CD1c-positive myeloid dendritic cell (primary cell): ENCODE results near the gene CRABP2.

Experiments used
- DNase-seq: peaks from one replicate; pipeline ENCODE4 v3.0.0-alpha.2; 2016; ENCODE audit errors: extremely low spot score

The CRABP2 gene

GRCh38 chr1:156690675-156691036 is 14.7 kb downstream of the CRABP2 start:
- peak; percentile 42 for DNase-seq

DNA sequence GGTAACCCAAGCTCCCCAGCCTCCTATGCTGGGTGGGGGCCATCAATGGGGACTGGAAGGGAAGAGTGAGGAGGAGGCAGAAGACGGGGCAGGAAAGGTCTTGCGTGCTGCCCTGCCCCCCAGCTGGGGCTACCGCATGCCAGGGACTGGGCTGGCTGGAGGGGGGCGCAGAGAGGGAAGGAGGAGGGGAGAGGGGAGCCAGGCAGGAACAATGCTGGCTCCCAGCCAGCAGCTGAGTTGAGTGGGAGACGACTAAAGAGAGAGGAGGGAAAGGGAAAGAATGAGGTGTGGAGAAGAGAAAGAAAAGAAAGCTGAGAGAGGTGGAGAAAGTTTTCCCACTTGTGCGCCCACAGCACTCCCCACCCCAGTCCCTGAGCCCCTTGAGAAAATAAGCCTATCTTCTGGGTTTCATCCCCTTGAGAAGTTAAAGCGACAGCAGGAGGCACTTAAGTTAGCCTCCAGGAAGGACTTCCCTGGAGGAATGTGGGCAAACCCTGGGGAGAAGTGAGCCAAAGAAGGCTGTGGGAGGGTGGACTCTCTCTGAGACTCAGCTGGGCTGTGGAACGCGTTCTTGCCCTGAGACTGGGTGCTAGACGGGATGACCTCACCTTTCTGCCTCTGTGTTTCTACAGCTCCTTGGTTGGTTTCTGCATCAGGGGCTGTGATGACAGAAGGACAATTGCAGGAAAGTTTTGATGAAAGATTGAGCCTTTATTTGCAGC is 15.3 kb downstream of the CRABP2 start:
- peak; percentile 57 for DNase-seq

DNA sequence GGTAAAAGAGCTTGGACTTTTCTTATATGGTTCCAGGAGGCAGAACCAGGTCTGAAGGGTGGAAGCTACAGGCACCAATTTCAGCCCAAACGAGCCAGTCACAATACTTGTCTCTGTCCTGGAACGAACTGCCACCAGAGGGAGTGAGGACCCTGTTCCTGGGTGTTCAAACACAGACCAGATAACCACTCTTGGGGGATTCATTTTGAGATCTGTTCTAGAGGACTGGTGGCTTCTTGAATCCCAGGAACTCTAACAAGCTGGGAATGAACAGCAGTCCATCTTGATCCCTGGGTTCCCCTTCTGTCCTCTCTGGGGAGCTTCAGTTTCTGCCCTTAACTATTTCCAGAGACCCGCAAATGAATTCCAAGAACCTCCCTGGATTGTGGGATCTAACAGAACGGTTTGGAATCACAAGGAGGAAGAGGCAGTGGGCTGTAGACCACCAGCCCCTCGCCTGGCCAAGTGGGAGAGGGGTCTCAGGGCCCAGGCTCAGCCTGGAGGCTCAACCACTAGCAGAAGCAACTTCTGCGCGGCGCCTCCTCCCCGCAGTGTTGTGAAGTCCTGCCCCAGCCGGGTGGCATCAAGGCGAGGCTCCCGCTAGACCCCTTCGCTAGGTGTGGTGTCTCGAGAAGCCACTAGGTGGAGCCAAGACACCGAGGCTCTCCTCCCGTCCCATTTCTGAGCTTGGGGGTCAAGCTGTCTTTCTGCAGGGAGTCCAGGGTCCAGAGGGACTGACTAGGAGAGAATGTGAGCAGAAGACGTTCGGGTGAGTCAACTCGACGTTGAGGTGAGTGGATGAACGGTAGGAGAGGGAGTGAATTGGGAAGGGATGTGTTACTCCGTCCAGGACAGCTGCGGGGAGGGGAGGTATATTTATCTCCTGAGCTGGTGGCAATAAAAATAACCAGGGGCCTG is 16.1 kb downstream of the CRABP2 start:
- peak; percentile 84 for DNase-seq

DNA sequence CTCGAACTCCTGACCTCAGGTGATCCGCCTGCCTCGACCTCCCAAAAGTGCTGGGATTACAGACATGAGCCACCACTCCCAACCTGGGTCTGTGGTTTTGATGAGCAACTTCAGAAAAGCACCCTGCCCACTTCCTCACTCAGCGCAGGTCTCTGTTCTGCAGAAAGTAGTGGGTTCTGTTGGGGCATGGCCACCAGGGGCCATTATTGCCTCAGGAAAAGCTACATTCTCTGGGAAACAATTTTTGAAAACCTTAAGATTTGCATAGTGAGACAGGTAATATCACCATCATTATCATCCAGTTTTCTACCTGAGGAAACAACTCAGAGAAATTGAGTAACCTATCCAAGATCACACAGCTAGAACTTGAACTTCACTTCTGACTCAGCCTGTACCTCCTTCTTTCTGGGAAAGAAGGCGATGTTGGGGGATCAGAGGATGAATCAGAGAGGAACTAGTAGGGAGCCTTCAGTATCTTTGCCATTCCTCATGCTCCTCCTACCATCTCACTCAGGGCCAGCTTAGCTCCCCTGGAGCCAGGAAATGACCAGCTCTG is 21.1 kb downstream of the CRABP2 start:
- DNase-seq: peak; percentile 52

DNA sequence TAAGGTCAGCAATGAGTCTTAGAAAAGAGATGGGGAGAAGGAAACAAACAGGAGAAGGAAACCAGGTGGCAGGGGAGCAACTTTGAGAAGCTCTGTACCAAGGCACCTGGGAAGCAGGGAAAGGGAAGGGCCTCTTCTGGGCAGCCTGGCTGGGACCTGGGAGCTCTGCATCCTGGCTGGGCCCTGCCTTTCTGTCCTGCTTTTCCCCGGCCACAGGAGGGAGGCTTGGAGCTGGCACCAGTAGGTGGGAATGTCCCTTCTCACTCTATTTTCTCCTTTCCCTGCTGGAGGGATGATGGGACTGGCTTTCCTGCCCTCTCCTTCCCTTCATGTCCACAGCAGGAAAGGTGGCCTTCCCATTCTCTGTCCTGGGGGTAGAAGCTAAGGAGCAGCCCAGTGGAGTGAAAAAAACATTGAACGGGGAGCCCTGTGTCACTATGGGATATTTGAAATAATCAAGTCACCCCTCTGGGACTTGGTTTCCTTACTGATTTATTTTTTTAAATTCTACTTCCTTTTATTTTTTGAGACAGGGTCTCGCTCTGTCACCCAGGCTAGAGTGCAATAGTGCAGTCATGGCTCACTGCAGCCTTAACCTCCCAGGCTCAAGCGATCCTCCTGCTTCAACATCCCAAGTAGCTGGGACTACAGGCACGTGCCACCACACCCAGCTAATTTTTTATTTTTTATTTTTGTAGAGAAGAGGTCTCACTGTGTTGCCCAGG is 23.1 kb downstream of the CRABP2 start:
- no peak for DNase-seq

DNA sequence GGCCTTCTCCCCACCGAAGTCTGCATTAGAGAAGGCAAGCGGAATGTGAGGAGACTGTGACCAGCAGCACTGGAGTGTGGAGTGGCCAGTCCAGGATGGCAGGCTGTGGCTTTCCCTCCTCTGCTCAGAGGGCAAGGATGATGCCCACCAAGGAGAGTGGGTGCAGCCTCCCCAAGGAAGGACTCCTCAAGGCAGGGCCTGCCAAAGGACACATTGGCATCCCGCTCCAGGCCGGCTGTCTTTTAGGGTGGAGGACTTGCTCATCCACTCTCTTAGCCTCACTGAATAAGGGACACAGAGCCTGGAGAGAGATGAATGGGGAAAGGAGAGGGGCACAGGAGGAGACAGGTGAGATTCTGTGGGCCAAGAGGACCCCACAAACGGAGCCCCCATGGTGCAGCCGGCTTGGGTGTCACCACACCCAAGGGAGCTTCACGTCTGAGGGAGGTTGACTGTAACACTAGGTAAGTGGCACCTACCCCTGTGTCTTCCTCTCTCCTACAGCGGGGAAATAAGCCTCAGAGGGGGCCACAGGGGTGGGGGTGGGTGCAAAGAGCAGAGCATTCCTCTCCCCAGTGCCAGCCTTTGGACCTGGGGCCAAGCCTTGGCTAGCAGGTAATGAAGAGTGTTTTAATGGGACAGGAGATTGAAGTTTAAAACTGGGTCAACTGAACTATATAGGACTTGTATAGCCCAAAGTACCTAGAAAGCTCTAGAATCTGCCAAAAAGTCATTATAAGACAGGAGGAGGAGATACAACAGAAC is 24.0 kb downstream of the CRABP2 start:
- no peak for DNase-seq

GRCh38 chr1:156680056-156680455 is 25.3 kb downstream of the CRABP2 start:
- no peak for DNase-seq

DNA sequence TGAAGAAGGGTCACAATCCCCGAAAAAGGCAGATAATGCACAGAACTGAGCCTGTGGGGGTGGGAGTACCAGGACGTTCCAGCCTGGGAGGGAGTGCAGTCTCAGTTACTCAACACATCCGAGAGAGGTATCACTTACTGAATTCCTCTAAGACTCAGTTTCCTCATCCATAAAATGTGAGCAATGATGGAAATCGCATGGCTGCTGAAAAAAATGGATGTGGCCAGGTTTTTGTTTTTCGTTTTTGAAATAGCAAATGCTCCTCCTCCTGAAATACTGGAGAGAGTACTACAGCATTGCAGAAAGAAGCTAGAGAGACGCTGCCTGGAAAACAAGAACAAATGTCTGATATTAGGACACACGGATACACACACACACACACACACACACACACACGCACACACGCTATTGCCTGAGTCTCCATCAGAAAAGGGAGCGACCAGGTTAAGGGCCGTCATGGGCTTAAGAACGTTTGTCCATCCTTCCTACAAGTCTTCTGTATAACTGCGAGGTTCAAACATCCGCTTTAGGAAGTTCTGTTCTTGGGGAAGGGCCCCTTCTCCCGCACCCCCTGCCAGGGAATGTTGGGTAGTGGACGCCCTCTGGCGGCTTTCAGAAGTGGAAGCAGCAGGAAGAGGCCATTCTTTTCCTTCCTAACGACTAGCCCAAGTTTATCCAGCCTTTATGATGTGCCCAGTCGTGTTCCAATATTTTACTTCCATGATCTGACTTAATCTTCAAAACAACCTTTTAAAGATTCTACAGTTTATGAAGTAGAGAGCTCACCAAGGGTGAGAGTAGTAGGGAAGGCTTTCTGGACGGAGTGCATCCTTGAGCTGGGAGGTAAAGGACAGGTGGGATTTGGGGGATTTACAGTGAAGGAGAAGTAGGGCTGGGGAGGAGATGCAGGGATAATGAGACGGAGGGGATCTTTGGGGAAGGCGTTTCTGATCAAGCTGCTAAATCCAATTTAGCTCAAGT is 27.5 kb downstream of the CRABP2 start:
- DNase-seq: peak; percentile 62

DNA sequence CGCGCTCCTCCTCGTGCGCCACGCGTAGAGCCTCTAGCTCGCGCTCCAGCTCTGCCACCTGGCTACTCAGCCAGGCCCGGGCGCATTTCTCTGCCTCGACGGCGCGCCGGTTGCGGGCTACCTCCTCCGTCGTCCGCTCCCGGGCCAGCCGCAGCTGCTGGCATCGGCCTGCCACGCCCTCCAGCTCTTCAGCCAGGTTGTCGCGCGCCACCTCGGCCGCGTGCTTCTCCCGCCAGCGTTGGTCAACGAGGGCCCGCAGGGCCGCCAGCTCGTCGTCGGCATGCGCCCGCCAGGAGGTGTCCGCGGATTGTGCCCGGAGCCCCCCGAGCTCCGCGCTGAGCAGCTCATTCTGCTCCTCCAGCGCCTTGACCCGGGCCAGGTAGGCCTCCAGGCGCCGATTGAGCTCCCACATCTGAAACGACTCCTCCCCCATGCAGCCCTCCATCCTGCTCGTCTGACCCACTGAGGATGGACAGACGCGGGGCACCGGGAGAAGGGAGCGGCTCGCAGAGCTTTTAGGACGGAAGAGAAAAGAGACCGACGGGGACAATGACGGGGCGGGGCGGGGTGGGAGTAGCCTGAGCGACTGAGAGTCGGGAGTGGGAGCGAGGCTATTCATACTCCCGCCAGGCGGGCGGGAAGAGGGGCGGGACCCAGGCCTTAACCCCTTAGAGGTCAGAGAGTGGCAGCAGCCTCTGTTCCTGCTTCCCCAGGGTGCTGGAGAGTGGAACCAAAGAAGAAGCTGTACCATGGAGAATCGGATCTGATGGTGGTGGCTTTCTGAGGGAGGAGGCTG is 28.4 kb downstream of the CRABP2 start, which contains the start of gene NES:
Gene NES (minus strand): TSS at position 588 of the 796 bp plus-strand sequence. CDS start 143 bp downstream, at position 445.
- DNase-seq: no peak

DNA sequence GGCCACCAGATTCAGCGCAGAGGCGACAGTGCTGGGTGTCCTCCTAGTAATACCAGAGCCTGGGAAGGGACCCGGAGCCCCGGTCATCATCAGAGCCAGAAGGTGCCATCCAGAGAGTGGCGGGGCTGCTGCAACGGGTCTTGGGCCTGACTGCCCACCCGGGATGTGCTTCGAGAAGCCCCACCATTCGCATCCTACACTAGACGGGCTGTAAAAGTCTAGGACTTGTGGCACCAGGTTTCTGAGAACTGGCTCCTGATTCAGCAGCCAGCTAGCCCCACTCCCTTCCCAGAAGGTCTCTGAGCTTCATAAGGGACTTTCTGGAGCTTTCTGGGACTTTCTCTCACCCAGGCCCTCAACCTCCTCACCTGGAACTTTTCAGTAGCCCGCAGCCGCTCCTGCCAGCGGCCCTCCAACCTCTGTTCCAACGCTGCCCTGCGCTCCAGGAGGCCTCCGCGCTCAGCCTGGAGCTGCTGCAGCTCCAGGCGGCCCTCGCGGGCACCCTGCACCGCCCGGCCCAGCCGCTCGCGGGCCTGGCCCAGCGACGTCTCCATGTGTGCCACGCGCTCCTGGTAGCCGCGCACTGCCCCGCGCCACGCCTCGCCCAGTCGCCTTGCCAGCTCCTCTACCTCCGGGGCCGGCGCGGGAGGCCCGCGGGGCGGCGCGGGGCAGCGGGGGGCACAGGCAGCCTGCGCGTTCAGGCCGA is 29.1 kb downstream of the CRABP2 start:
- no peak for DNase-seq

DNA sequence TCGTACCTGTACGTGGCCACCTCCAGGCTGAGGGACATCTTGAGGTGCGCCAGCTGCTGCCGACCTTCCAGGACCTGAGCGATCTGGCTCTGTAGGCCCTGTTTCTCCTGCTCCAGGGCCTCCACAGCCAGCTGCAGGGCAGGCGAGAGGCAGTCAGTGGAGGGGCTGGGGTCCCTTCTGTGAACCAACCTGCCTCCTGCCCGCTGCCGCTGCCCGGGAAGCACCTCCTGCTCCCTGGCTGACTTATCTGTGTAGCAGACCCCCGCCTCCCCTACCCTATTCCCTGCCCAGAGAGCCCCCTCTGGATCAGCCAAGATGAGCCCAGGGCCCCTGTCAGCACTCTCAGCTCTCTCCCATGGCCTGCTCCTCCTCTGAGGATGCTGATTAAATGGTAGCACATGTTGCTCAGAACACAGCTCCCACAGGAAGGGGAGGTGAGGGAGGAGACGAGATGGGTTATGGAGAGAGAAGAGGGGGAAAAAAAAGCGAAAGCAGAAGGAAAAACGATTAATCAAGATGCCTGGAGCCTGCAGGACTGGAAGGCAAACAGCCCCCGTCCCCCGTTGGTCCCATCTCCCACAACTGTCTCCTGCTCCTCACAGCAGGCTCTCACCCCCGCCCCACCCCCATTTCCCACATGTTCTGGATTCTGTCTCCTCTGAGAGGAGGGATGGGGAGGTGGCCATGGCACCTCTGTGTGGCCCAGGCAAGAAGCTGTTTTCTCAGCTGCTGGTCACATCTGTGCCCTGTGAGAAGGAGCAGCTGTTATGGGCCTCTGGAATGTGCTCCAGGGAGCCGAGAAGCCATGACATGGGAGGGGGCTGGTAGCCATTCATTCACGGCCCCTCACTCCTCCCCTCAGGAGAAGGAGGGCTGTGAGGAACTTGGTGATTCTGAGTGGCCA is 29.9 kb downstream of the CRABP2 start:
- DNase-seq: no peak

DNA sequence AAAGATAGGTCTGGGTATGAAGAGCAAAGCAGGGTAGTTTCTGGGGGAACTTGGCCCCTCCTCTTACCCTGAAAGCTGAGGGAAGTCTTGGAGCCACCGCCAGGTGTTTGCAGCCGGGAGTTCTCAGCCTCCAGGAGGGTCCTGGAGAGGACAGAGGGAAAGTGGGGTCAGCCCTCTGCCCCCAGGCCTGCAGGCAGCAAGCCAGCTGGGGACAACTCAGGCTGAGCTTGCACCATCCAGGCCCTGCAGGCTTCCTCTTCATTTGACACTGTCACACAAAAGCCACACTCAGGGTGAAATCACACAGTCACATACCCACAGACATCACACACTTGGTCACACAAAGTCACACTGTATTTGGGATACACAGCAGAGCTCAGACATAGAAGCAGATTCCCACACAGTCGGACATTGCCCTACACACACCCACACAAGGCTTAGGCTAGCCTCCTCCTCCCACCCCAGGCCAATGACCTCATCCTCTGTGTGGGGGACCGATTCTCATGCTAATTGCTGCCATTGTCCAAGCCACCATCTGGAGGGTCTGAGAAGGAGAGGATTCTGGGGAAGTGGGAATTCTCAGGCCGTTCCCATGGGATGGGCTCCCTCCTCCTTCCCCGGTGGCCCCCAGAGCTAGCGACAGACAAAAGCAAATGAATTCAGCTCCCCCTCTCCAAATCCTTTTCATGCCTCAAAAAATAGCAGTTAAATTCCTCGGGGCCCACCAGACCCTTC is 31.8 kb downstream of the CRABP2 start:
- DNase-seq: peak; percentile 37

GRCh38 chr1:156671804-156672203 is 33.6 kb downstream of the CRABP2 start:
- DNase-seq: no peak

DNA sequence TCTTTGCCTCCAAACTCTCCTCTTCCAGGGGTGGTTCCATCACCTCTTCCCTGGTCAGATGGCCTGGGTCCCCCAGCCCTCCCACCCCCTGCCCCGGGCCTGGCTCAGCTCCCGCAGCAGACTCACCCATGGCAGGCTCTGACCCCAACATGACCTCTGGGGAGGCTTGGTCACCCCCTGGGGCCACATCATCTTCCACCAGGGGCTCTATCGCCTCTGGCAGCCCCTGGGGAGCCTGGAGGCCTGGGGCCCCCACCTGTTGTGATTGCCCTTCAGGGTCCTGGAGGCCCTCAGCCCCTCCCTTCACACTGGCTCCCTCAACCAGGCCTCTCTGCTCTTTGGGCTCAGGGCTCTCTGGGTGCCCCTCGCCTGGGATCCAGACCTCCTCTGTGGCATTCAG is 34.6 kb downstream of the CRABP2 start:
- DNase-seq: no peak

DNA sequence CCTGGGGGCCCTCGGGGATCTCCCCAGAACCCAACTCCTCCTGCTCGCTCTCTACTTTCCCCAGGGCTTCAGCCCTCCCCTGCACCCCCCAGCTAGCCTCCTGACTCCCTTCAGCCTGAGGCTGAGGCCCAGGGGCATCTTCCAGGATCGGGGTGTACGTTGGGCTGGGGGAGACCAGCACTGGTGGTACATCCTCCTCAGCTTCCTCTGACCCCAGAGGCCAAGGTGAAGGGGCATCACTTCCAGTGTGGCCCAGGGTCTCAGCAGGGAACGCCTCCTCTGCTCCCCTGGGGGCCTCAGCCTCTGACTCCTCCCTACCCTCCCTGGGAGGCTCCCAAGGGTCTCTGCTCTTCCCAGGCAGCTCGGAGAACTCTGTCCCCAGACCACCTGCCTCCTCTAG is 35.0 kb downstream of the CRABP2 start:
- no peak for DNase-seq

GRCh38 chr1:156669794-156670193 is 35.6 kb downstream of the CRABP2 start:
- DNase-seq: no peak
